ENCODE measurements around the gene LCN10. TPM values are rescaled to one million over a fixed set of nuclear protein-coding genes. Genes with fewer than 3 reads are reported as not detected.

LCN10 gene
- total and polyA plus RNA-seq, 9 of the 15 experiments (the other 6 are each of a cell fraction or from before 2014, with no cell fraction given): 0.10 to 0.21 (median 0.14) TPM; not detected in 6

GRCh38 chr9:136726631-136727191 is 16.0 kb downstream of the LCN10 start (continued):
- TF ChIP-seq CHD2 (IDR thresholded peaks at IDR 0.05; ENCODE audit: low read depth, low read length) (no peak), MYBL2 (IDR thresholded peaks at IDR 0.05; ENCODE audit: low read depth) (no peak), MYBL2 (CRISPR knock-in tag; IDR thresholded peaks at IDR 0.05; ENCODE audit: borderline replicate concordance) (no peak), SMC3 (conservative IDR thresholded peaks at IDR 0.05; ENCODE audit: insufficient read depth, low read depth, low read length) (no peak), CREB1 (IDR thresholded peaks at IDR 0.05) (no peak; the same call in 1 of the 2 replicates), CREB1 (CRISPR knock-in tag; IDR thresholded peaks at IDR 0.05) (peak; percentile 67; the same call in 1 of the 2 replicates), JUNB (CRISPR knock-in tag; conservative IDR thresholded peaks at IDR 0.05) (no peak), HDAC1 (IDR thresholded peaks at IDR 0.05) (peak in 1 of 2 experiments; percentile 59; a peak in 2 of 4 replicates), SIN3A (IDR thresholded peaks at IDR 0.05; ENCODE audit: borderline replicate concordance in 2 of 2, control insufficient read depth in 1 of 2, low read depth in 2 of 2, low read length in 2 of 2) (peak in 1 of 2 experiments; percentile 93; a peak in 2 of 4 replicates), ZBTB7A (IDR thresholded peaks at IDR 0.05; ENCODE audit: borderline replicate concordance, control insufficient read depth, low read depth, low read length) (0 out of 2 replicates have a peak, but pooled peaks have one; percentile 21), HCFC1 (IDR thresholded peaks at IDR 0.05; ENCODE audit: low read depth, low read length) (no peak), RCOR1 (IDR thresholded peaks at IDR 0.05; ENCODE audit: borderline replicate concordance in 1 of 2, low read depth in 2 of 2, low read length in 2 of 2) (peak in 1 of 2 experiments; percentile 64; a peak in 2 of 4 replicates), NELFE (IDR thresholded peaks at IDR 0.05; ENCODE audit: insufficient read depth, insufficient read length) (no peak), TAF9B (IDR thresholded peaks at IDR 0.05; ENCODE audit: partially characterized antibody) (no peak), SNRNP70 (optimal IDR thresholded peaks at IDR 0.05; ENCODE audit: low read depth, low read length) (peak; percentile 38), ZBTB5 (IDR thresholded peaks at IDR 0.05) (no peak), BRF1 (IDR thresholded peaks at IDR 0.05; ENCODE audit: borderline replicate concordance, extremely low read depth, insufficient read length) (no peak), POU5F1 (IDR thresholded peaks at IDR 0.05; ENCODE audit: borderline replicate concordance, low read depth, low read length, partially characterized antibody) (no peak), SMAD4 (CRISPR knock-in tag; conservative IDR thresholded peaks at IDR 0.05) (0 out of 2 replicates have a peak, but pooled peaks have one; percentile 41), TEAD2 (tag; IDR thresholded peaks at IDR 0.05) (no peak), FOXK1 (CRISPR knock-in tag; IDR thresholded peaks at IDR 0.05; ENCODE audit: borderline replicate concordance) (0 out of 2 replicates have a peak, but pooled peaks have one; percentile 40)
- TF ChIP-seq, protein P1, sequence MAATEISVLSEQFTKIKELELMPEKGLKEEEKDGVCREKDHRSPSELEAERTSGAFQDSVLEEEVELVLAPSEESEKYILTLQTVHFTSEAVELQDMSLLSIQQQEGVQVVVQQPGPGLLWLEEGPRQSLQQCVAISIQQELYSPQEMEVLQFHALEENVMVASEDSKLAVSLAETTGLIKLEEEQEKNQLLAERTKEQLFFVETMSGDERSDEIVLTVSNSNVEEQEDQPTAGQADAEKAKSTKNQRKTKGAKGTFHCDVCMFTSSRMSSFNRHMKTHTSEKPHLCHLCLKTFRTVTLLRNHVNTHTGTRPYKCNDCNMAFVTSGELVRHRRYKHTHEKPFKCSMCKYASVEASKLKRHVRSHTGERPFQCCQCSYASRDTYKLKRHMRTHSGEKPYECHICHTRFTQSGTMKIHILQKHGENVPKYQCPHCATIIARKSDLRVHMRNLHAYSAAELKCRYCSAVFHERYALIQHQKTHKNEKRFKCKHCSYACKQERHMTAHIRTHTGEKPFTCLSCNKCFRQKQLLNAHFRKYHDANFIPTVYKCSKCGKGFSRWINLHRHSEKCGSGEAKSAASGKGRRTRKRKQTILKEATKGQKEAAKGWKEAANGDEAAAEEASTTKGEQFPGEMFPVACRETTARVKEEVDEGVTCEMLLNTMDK (IDR thresholded peaks at IDR 0.05; ENCODE audit: borderline replicate concordance, insufficient read depth, low read depth, low read length, poor library complexity, severe bottlenecking): peak; percentile 51
- TF ChIP-seq, protein P2, sequence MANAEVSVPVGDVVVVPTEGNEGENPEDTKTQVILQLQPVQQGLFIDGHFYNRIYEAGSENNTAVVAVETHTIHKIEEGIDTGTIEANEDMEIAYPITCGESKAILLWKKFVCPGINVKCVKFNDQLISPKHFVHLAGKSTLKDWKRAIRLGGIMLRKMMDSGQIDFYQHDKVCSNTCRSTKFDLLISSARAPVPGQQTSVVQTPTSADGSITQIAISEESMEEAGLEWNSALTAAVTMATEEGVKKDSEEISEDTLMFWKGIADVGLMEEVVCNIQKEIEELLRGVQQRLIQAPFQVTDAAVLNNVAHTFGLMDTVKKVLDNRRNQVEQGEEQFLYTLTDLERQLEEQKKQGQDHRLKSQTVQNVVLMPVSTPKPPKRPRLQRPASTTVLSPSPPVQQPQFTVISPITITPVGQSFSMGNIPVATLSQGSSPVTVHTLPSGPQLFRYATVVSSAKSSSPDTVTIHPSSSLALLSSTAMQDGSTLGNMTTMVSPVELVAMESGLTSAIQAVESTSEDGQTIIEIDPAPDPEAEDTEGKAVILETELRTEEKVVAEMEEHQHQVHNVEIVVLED (CRISPR knock-in tag; IDR thresholded peaks at IDR 0.05): no peak
